DOHH2 (cell line): ENCODE measurements around the gene MACROD2.

ENCODE experiments used
- H3F3A ChIP-seq: fragments of 200-600 bp; sonication (generic), shearing (Covaris generic); 2 replicates; pipeline ENCODE4 v1.6.0; 2016; ENCODE audit warnings: antibody characterized with exemption, mild to moderate bottlenecking; ENCODE audit not compliant: control insufficient read depth, insufficient read depth
- H3K27ac ChIP-seq: fragments of 200-600 bp; sonication (generic); 2 replicates; pipeline ENCODE4 v1.5.1; 2014; ENCODE audit warnings: low read depth, mild to moderate bottlenecking, low read length, moderate library complexity
- H3K27me3 ChIP-seq: fragments of 200-600 bp; sonication (generic); 2 replicates; pipeline ENCODE4 v1.6.1; 2014; ENCODE audit warnings: mild to moderate bottlenecking, low read length, mixed read lengths; ENCODE audit not compliant: control insufficient read depth
- H3K36me3 ChIP-seq: fragments of 200-600 bp; sonication (generic); 2 replicates; pipeline ENCODE4 v1.6.1; 2014; ENCODE audit warnings: mild to moderate bottlenecking, low read length, moderate library complexity, mixed read lengths; ENCODE audit not compliant: control insufficient read depth
- H3K4me1 ChIP-seq: fragments of 200-600 bp; sonication (generic); 2 replicates; pipeline ENCODE4 v1.6.1; 2014; ENCODE audit warnings: mild to moderate bottlenecking, low read length, mixed read lengths; ENCODE audit not compliant: control insufficient read depth
- H3K4me2 ChIP-seq: fragments of 200-600 bp; sonication (generic); 2 replicates; pipeline ENCODE4 v1.6.0; 2014; ENCODE audit warnings: mild to moderate bottlenecking, low read length, moderate library complexity
- H3K4me3 ChIP-seq: fragments of 200-600 bp; sonication (generic); 2 replicates; pipeline ENCODE4 v1.5.1; 2014; ENCODE audit warnings: mild to moderate bottlenecking, low read length, mixed read lengths
- H3K79me2 ChIP-seq: fragments of 200-600 bp; sonication (generic); 2 replicates; pipeline ENCODE4 v1.6.1; 2014; ENCODE audit warnings: mild to moderate bottlenecking, low read length, mixed read lengths; ENCODE audit not compliant: control insufficient read depth
- H3K9me2 ChIP-seq: fragments of 200-600 bp; sonication (generic); replicated peaks from 2 replicates; pipeline ENCODE4 v1.6.1; 2014; ENCODE audit warnings: mild to moderate bottlenecking, low read length, mixed read lengths; ENCODE audit not compliant: control insufficient read depth
- H3K9me3 ChIP-seq: fragments of 200-600 bp; sonication (generic); 2 replicates; pipeline ENCODE4 v1.6.1; 2014; ENCODE audit warnings: antibody characterized with exemption, low read length, mixed read lengths; ENCODE audit not compliant: control insufficient read depth, insufficient read depth
- H4K20me1 ChIP-seq: fragments of 200-600 bp; sonication (generic); 2 replicates; pipeline ENCODE4 v1.6.0; 2014; ENCODE audit warnings: low read depth, mild to moderate bottlenecking, antibody characterized with exemption, low read length, moderate library complexity; ENCODE audit not compliant: control insufficient read depth, insufficient read depth
- EZH2phosphoT487 ChIP-seq: fragments of 200-600 bp; sonication (generic); IDR thresholded peaks from 2 replicates; pipeline ENCODE4 v1.6.1; 2017; ENCODE audit warnings: borderline replicate concordance, mild to moderate bottlenecking, antibody characterized with exemption, low read length, moderate library complexity, mixed read lengths
- TF ChIP-seq, protein P1 (sequence below): fragments of 200-600 bp; sonication (generic); IDR thresholded peaks from one replicate; pipeline ENCODE4 v1.5.1; 2014; ENCODE audit warnings: antibody characterized with exemption, mild to moderate bottlenecking, low read depth, low read length; ENCODE audit not compliant: poor library complexity, severe bottlenecking

MACROD2 gene

GRCh38 chr20:14759979-14760378 is 764.7 kb downstream of the MACROD2 start:
- no peaks in the 10 kb centered on the region for H4K20me1 ChIP-seq
- no peak overlapping the region for H3K4me2 ChIP-seq
- H3K9me2 ChIP-seq: no peaks in the 10 kb centered on the region
- no peaks in the 10 kb centered on the region for H3K4me1 ChIP-seq
- H3K36me3 ChIP-seq: no peaks in the 10 kb centered on the region
- no peak overlapping the region for H3K4me3 ChIP-seq
- no peaks in the 10 kb centered on the region for H3K79me2 ChIP-seq
- H3F3A ChIP-seq: no peaks in the 10 kb centered on the region
- H3K9me3 ChIP-seq: no peaks in the 10 kb centered on the region
- H3K27ac ChIP-seq: no peak overlapping the region
- no peaks in the 10 kb centered on the region for H3K27me3 ChIP-seq
- TF ChIP-seq EZH2phosphoT487: no peak
- TF ChIP-seq, protein P1, sequence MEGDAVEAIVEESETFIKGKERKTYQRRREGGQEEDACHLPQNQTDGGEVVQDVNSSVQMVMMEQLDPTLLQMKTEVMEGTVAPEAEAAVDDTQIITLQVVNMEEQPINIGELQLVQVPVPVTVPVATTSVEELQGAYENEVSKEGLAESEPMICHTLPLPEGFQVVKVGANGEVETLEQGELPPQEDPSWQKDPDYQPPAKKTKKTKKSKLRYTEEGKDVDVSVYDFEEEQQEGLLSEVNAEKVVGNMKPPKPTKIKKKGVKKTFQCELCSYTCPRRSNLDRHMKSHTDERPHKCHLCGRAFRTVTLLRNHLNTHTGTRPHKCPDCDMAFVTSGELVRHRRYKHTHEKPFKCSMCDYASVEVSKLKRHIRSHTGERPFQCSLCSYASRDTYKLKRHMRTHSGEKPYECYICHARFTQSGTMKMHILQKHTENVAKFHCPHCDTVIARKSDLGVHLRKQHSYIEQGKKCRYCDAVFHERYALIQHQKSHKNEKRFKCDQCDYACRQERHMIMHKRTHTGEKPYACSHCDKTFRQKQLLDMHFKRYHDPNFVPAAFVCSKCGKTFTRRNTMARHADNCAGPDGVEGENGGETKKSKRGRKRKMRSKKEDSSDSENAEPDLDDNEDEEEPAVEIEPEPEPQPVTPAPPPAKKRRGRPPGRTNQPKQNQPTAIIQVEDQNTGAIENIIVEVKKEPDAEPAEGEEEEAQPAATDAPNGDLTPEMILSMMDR: no peak

DNA sequence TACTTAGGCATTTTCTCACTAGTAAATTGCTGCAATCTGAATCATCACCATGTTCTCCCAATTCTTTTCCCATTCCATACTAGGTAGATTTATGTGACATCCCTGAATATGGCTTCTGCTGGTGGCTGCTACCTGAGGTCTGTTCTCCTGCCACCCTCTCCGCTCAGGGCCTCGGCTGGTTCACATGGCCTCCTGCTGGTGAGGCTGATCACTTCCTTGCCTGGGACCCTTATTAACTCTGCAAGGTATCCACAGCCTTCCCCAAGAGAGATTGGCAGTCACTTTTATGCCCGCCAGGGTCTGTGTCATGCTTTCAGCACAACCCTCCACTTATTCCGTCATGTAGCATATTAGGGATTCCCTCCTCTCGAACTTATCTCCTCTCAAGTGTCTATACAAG is 766.6 kb downstream of the MACROD2 start:
- no peaks in the 10 kb centered on the region for H3K9me3 ChIP-seq
- H3K9me2 ChIP-seq: no peaks in the 10 kb centered on the region
- H3K27me3 ChIP-seq: no peaks in the 10 kb centered on the region
- H3K27ac ChIP-seq: no peak overlapping the region
- no peak overlapping the region for H3K4me2 ChIP-seq
- H3K4me1 ChIP-seq: no peaks in the 10 kb centered on the region
- H3K79me2 ChIP-seq: no peaks in the 10 kb centered on the region
- no peaks in the 10 kb centered on the region for H3K36me3 ChIP-seq
- no peaks in the 10 kb centered on the region for H3F3A ChIP-seq
- H4K20me1 ChIP-seq: no peaks in the 10 kb centered on the region
- TF ChIP-seq EZH2phosphoT487: no peak
- TF ChIP-seq, protein P1: no peak
- no peak overlapping the region for H3K4me3 ChIP-seq

- Histone ChIP-seq H3K27me3 (no peaks in the 10 kb centered on the region), H3K27ac (no peak overlapping the region), H3K4me3 (no peak overlapping the region), H3K4me1 (no peaks in the 10 kb centered on the region), H4K20me1 (no peaks in the 10 kb centered on the region), H3K36me3 (no peaks in the 10 kb centered on the region), H3F3A (no peaks in the 10 kb centered on the region), H3K9me2 (no peaks in the 10 kb centered on the region), H3K4me2 (no peak overlapping the region), H3K9me3 (no peaks in the 10 kb centered on the region), H3K79me2 (no peaks in the 10 kb centered on the region)
- no peak for TF ChIP-seq EZH2phosphoT487
- TF ChIP-seq, protein P1: no peak
Measured at GRCh38 chr20:14764511-14765369, 769.4 kb downstream of the MACROD2 start.
